CD4-positive, CD25-positive, alpha-beta regulatory T cell (primary cell): Measurements from ENCODE around the gene GZMH. TPM values are rescaled to one million over a fixed set of nuclear protein-coding genes. Genes with fewer than 3 reads are reported as not detected.

ENCODE experiments used
- ATAC-seq, 2 donors: fragments of 150-1000 bp; cut with Tn5 transposase; one replicate each; pipeline ENCODE4 v1.10.0; 2021; ENCODE audit warnings: low read depth in 2 of 2, moderate number of reproducible peaks in 2 of 2, moderate library complexity in 1 of 2
- DNase-seq, 3 donors: peaks; one replicate each; pipeline versions ENCODE4 v3.0.0 to v3.0.0-alpha.2; 2012 to 2022; ENCODE audit warnings: mixed read lengths in 1 of 3
- H3K27ac ChIP-seq: one replicate; pipeline ENCODE4 v1.7.0; 2013; ENCODE audit warnings: mild to moderate bottlenecking, low read length; ENCODE audit not compliant: insufficient read depth, poor library complexity, severe bottlenecking
- H3K27me3 ChIP-seq: one replicate; pipeline ENCODE4 v1.7.0; 2013; ENCODE audit warnings: low read length; ENCODE audit not compliant: control insufficient read depth, insufficient read depth
- H3K36me3 ChIP-seq: one replicate; pipeline ENCODE4 v1.7.0; 2013; ENCODE audit warnings: mild to moderate bottlenecking, low read length, moderate library complexity; ENCODE audit not compliant: control insufficient read depth, insufficient read depth
- H3K4me1 ChIP-seq: 2 replicates; pipeline ENCODE4 v1.7.0; 2013; ENCODE audit warnings: mild to moderate bottlenecking, low read length; ENCODE audit not compliant: insufficient read depth, control insufficient read depth, poor library complexity, severe bottlenecking
- H3K4me3 ChIP-seq: one replicate; pipeline ENCODE4 v1.7.0; 2013; ENCODE audit warnings: low read depth, mild to moderate bottlenecking, low read length, moderate library complexity
- H3K9me3 ChIP-seq, 2 experiments: 1 replicate in 1 of 2; 2 replicates in 1 of 2; pipeline ENCODE4 v1.7.0; 2013; ENCODE audit warnings: low read length in 2 of 2, mild to moderate bottlenecking in 1 of 2, moderate library complexity in 1 of 2; ENCODE audit not compliant: control insufficient read depth in 2 of 2
- H3K27ac Mint-ChIP-seq, 3 donors: one replicate each; pipeline ENCODE4 v1.8.0; 2020 to 2022; ENCODE audit warnings: mild to moderate bottlenecking in 3 of 3, mixed read lengths in 3 of 3, moderate library complexity in 2 of 3
- H3K27me3 Mint-ChIP-seq: one replicate; pipeline ENCODE4 v1.8.0; 2022; ENCODE audit warnings: mild to moderate bottlenecking, mixed read lengths
- H3K36me3 Mint-ChIP-seq: one replicate; pipeline ENCODE4 v1.8.0; 2020; ENCODE audit warnings: mixed read lengths
- H3K4me1 Mint-ChIP-seq, 4 donors: one replicate each; pipeline ENCODE4 v1.8.0; 2020 to 2022; ENCODE audit warnings: mixed read lengths in 4 of 4, mild to moderate bottlenecking in 1 of 4
- H3K4me3 Mint-ChIP-seq, 4 donors: one replicate each; pipeline ENCODE4 v1.8.0; 2020 to 2022; ENCODE audit warnings: mild to moderate bottlenecking in 4 of 4, mixed read lengths in 4 of 4, moderate library complexity in 3 of 4
- H3K9me3 Mint-ChIP-seq, 7 donors: one replicate each; pipeline ENCODE4 v1.8.0; 2020 to 2022; ENCODE audit warnings: mixed read lengths in 7 of 7, mild to moderate bottlenecking in 3 of 7, moderate library complexity in 2 of 7
- polyA plus RNA-seq, 4 donors: library from polyadenylated mRNA; unstranded; fragments of 300-500 nt; fragmentation: Illumina TruSeq; gene quantifications; one replicate each; pipeline ENCODE4 v1.2.3, GENCODE V29; 2021
- total RNA-seq: library from RNA; stranded (reverse); gene quantifications from one replicate; pipeline ENCODE4 v1.2.3, GENCODE V29; 2022

The GZMH gene
- total and polyA plus RNA-seq, 5 donors from 2014 or later, result 0.38 to 0.86 (median 0.55) TPM

DNA sequence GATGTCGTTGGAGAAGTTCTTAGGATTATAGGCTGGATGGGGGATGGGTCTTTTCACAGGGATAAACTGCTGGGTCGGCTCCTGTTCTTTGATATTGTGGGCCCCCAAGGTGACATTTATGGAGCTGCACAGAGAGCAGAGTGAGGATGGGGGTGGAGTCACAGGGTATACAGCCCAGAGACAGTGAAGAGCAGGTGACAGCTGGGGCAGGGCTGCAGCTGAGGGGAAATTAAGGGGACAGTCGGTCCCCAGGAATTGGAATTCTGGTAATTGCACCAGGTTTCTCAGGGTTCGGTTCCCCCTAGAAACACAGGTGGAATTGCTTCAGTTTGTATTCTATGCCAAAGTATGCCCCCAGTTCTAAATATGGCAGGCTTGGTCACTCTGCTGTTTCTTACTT lies 22.9 kb upstream of the GZMH start:
- no peak overlapping the region for H3K4me3 ChIP-seq
- no peak overlapping the region for H3K4me3 Mint-ChIP-seq

DNA sequence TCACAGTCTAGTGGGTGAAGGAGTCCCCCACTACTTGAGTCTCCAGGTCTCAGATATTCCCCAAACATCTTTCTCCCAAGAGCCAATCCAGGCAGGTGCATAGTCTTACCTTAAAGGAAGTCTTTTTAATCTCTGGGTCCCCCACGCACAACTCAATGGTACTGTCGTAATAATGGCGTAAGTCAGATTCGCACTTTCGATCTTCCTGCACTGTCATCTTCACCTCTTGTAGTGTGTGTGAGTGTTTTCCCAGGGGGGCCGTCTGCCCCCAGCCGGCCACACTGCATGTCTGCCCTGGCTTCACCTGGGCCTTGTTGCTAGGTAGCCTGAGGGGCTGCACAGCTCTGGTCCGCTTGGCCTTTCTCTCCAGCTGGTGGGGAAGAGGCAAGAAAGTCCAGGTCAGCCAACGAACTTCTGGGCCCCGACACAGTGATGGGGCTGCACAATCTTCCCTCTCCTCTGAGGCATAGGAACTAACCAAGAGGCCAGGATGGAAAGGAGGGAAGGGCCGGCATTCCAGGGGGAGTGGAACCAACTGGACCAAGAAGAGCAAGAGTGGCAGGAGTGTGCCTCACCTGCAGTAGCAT lies 22.4 kb upstream of the GZMH start:
- H3K36me3 Mint-ChIP-seq, result no peaks in the 10 kb centered on the region
- H3K4me3 Mint-ChIP-seq, result no peak overlapping the region
- Histone ChIP-seq H3K27me3 (peaks cover 4% of the 10 kb centered on the region), H3K4me3 (no peak overlapping the region), H3K27ac (no peak overlapping the region), H3K36me3 (no peaks in the 10 kb centered on the region), H3K9me3 (no peaks in the 10 kb centered on the region), H3K4me1 (no peaks in the 10 kb centered on the region)
- peaks cover 0 to 2% (median 0%) of the 10 kb centered on the region in 4 donors for H3K4me1 Mint-ChIP-seq
- H3K27me3 Mint-ChIP-seq, result peaks cover 17% of the 10 kb centered on the region
- DNase-seq (no peak), ATAC-seq (no peak)
- no peak overlapping the region for H3K27ac Mint-ChIP-seq
- no peaks in the 10 kb centered on the region for H3K9me3 Mint-ChIP-seq

More for the DNA sequence above, 22.9 kb upstream of the GZMH start:
- peaks cover 17% of the 10 kb centered on the region for H3K27me3 Mint-ChIP-seq
- DNase-seq, result no peak
- no peak overlapping the region for H3K27ac ChIP-seq
- ATAC-seq, result no peak
- H3K4me1 ChIP-seq, result no peaks in the 10 kb centered on the region
- H3K27ac Mint-ChIP-seq, result peak overlapping the region in 1 of 3 donors; percentile 53
- peaks cover 0 to 2% (median 0%) of the 10 kb centered on the region in 4 donors for H3K4me1 Mint-ChIP-seq
- no peaks in the 10 kb centered on the region for H3K9me3 ChIP-seq
- H3K36me3 ChIP-seq, result no peaks in the 10 kb centered on the region
- H3K36me3 Mint-ChIP-seq, result no peaks in the 10 kb centered on the region
- peaks cover 4% of the 10 kb centered on the region for H3K27me3 ChIP-seq
- no peaks in the 10 kb centered on the region for H3K9me3 Mint-ChIP-seq

DNA sequence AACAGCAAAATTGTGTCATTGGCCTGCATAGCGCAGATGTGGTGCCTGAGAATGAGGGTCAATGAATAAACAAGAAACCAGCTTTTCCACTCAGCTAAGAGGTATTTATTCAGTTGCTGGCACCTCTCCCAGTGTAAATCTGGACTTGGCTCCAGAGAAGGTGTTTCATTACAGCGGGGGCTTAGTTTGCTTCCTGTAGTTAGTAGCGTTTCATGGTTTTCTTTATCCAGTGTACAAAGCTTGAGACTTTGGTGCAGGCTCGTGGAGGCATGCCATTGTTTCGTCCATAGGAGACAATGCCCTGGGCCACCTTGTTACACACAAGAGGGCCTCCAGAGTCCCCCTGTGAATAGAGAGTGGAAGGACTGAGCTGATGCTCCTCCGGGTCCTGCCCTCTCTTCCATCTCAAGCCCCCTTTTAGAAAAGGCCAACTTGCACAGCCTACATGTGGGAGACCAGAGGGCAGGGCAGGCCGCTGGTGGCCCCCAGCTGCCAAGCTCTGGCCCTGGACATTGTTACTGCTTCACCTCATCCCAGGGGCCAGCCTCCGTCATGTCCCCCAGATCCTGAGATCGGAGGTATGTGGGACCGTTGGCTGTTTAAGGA lies 21.5 kb upstream of the GZMH start:
- no peak overlapping the region for H3K4me3 ChIP-seq
- no peaks in the 10 kb centered on the region for H3K9me3 ChIP-seq
- H3K27ac Mint-ChIP-seq, result no peak overlapping the region

DNA sequence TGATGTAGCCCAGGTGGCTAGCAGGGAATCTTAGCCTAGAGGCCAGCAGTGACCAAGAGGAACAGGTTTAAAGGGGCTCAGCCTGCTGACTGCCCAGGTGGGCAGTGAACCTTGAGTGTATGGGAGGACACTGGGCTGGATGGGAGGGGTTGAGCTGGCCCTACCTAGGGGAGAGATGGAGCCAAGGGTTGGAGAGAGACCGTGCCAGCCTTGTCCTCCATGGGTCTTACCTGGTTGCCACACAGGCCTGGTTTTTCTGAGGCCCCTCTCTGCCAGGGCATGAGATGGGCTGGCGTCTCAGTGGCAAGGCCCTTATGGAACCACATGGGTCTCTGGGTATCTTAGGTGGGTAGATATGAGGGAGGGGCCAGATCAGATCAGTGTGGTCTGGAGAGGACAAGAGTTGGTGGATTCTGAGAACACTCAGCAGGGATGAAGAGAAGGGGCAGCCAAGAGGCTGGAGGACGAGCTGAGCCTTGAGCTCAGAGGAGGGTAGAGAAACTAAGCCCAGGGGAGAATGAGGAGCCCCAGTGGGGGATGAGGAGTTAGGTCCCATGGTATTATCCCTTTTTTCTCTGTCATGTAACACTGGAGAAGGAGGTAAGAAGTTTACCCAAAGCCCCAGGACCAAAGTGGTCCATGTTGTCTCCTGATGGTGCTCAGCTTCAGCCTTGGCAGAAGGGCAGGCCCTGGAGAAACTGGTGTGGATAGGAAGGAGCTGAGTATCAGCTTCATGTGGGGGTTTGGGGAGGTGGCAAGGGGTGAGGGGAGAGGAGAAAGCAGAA lies 20.8 kb upstream of the GZMH start:
- DNase-seq, result no peak
- H3K9me3 ChIP-seq, result no peaks in the 10 kb centered on the region
- Mint-ChIP-seq H3K36me3 (no peaks in the 10 kb centered on the region), H3K4me1 (peaks cover 0 to 2% (median 0%) of the 10 kb centered on the region in 4 donors), H3K4me3 (no peak overlapping the region), H3K9me3 (no peaks in the 10 kb centered on the region), H3K27ac (no peak overlapping the region), H3K27me3 (peaks cover 17% of the 10 kb centered on the region)
- H3K4me1 ChIP-seq, result no peaks in the 10 kb centered on the region
- H3K36me3 ChIP-seq, result no peaks in the 10 kb centered on the region
- peaks cover 6% of the 10 kb centered on the region for H3K27me3 ChIP-seq
- ATAC-seq, result no peak
- no peak overlapping the region for H3K27ac ChIP-seq
- no peak overlapping the region for H3K4me3 ChIP-seq

More for the DNA sequence above, 21.5 kb upstream of the GZMH start:
- peaks cover 0 to 2% (median 0%) of the 10 kb centered on the region in 4 donors for H3K4me1 Mint-ChIP-seq
- DNase-seq (no peak), ATAC-seq (no peak)
- H3K27me3 Mint-ChIP-seq, result peaks cover 17% of the 10 kb centered on the region
- H3K27me3 ChIP-seq, result peaks cover 4% of the 10 kb centered on the region
- no peaks in the 10 kb centered on the region for H3K4me1 ChIP-seq
- H3K36me3 Mint-ChIP-seq, result no peaks in the 10 kb centered on the region
- no peaks in the 10 kb centered on the region for H3K9me3 Mint-ChIP-seq
- no peaks in the 10 kb centered on the region for H3K36me3 ChIP-seq
- H3K27ac ChIP-seq, result no peak overlapping the region
- no peak overlapping the region for H3K4me3 Mint-ChIP-seq

DNA sequence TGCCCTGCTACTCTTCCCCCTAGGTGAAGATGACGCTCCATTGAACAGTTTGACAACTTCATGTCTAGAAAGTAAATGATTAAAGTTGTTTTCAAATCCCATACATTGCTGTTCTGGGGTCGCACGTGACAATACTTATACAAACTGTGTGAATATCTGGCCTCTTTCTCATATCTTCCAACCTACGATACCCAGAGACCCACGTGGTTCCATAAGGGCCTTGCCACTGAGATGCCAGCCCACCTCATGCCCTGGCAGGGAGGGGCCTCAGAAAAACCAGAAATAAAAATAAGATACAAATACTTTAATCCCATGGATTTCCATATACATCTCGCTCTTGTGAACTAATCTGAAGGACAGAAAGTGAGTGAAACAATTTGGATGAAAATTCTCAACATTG lies 20.0 kb upstream of the GZMH start:
- H3K27me3 ChIP-seq, result peaks cover 6% of the 10 kb centered on the region
- no peak for ATAC-seq
- Mint-ChIP-seq H3K27me3 (peaks cover 17% of the 10 kb centered on the region), H3K4me1 (peaks cover 0 to 2% (median 0%) of the 10 kb centered on the region in 4 donors), H3K9me3 (peaks cover 0 to 4% (median 0%) of the 10 kb centered on the region in 7 donors), H3K4me3 (no peak overlapping the region), H3K27ac (no peak overlapping the region), H3K36me3 (no peaks in the 10 kb centered on the region)
- no peaks in the 10 kb centered on the region for H3K9me3 ChIP-seq
- no peak for DNase-seq
- no peaks in the 10 kb centered on the region for H3K4me1 ChIP-seq
- H3K4me3 ChIP-seq, result no peak overlapping the region
- H3K27ac ChIP-seq, result no peak overlapping the region
- H3K36me3 ChIP-seq, result no peaks in the 10 kb centered on the region

DNA sequence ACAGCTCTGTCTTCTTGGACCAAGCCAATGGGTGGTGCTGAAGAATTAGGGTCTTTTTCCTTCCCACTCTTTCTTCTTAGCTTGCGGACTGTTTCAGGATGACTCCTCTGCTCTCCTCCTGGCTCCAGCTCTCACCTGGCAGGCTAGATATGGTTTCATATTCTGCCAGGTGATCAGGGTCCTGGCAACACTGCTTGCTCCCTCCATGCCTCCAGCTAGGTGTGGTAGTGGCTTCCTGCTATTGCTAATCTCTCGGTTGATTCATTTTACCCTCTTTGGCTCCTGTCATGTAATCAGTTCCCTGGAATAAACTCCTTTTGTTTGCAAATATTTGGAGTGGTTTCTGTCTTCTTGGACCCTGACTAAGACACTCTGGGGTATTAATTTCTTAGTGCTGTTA lies 4.3 kb upstream of the GZMH start:
- H3K27ac ChIP-seq, result no peak overlapping the region
- Mint-ChIP-seq H3K4me1 (no peaks in the 10 kb centered on the region), H3K9me3 (peaks cover 0 to 2% (median 0%) of the 10 kb centered on the region in 7 donors), H3K4me3 (no peak overlapping the region), H3K27me3 (peaks cover 29% of the 10 kb centered on the region), H3K36me3 (no peaks in the 10 kb centered on the region), H3K27ac (no peak overlapping the region)
- H3K9me3 ChIP-seq, result no peaks in the 10 kb centered on the region
- no peak for ATAC-seq
- no peak overlapping the region for H3K4me3 ChIP-seq
- H3K27me3 ChIP-seq, result peaks cover 4% of the 10 kb centered on the region
- H3K4me1 ChIP-seq, result no peaks in the 10 kb centered on the region
- DNase-seq, result no peak
- no peaks in the 10 kb centered on the region for H3K36me3 ChIP-seq

DNA sequence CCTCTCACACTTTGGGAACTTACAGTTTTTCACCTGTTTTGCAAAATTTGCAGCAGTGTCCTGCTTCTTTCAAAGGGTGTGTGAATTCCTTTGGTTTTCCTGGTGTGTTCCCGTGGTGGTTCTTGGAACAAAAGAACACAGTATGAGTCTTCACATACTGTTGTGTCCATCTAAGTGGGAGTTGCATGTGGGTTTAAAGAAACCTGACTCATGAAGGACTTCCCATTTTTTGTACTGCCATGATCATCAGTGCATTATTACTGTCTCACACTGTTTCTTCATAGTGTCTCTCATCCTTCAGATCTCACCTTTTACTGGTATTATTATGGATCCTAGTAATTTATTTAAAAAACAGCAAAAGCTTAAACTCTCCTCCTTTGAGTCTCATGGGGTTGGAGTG lies 3.8 kb upstream of the GZMH start:
- peaks cover 29% of the 10 kb centered on the region for H3K27me3 Mint-ChIP-seq
- H3K4me3 ChIP-seq, result no peak overlapping the region
- no peak overlapping the region for H3K4me3 Mint-ChIP-seq
- peaks cover 4% of the 10 kb centered on the region for H3K27me3 ChIP-seq
- no peak overlapping the region for H3K27ac Mint-ChIP-seq
- no peak for DNase-seq
- peaks cover 0 to 2% (median 0%) of the 10 kb centered on the region in 7 donors for H3K9me3 Mint-ChIP-seq
- no peaks in the 10 kb centered on the region for H3K36me3 Mint-ChIP-seq
- H3K4me1 Mint-ChIP-seq, result no peaks in the 10 kb centered on the region
- H3K27ac ChIP-seq, result no peak overlapping the region
- no peak for ATAC-seq
- no peaks in the 10 kb centered on the region for H3K4me1 ChIP-seq
- H3K36me3 ChIP-seq, result no peaks in the 10 kb centered on the region
- H3K9me3 ChIP-seq, result no peaks in the 10 kb centered on the region
